ENCODE results near the gene PILRA.

DNA sequence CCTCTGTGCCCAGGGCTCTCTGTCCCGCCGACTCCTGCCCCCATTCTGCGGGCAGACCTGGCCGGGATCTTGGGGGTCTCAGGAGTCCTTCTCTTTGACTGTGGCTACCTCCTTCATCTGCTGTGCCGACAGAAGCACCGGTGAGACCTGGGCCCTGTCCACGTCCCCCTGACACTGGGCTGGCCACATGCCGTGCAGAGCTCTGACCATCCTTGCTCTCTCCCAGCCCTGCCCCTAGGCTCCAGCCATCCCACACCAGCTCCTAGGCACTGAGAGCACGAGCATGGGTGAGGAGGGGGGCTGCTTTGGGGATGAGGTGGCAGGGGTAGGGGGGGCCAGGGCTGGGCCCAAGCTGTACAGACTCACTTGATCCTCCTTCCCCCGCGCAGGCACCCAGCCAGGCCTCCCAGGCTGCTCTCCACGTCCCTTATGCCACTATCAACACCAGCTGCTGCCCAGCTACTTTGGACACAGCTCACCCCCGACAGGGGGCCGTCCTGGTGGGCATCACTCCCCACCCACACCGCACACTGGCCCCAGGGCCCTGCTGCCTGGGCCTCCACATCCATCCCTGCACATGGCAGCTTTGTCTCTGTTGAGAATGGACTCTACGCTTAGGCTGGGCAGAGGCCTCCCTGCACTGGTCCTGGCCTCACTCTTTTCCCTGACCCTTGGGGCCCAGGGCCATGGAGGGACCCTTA, 20.2 kb upstream of the PILRA start:
- no peak for TF ChIP-seq POLR2AphosphoS5 (IDR thresholded peaks at IDR 0.05; ENCODE audit: low read depth, low read length)
- TF ChIP-seq PRDM15 (CRISPR knock-in tag; IDR thresholded peaks at IDR 0.05) = no peak
- no peak for TF ChIP-seq ZNF720 (CRISPR knock-in tag; IDR thresholded peaks at IDR 0.05)
- no peak for TF ChIP-seq CEBPB (IDR thresholded peaks at IDR 0.05; ENCODE audit: borderline replicate concordance, low read depth, low read length)
- TF ChIP-seq TARDBP (CRISPR knock-in tag; IDR thresholded peaks at IDR 0.05) = no peak
- no peak for TF ChIP-seq SMC3 (IDR thresholded peaks at IDR 0.05; ENCODE audit: low read length)

All from HepG2 (cell line).